ENCODE measurements around the gene HSPA6.
"Not testable (repeated sequence)": the region's sequence is repeated elsewhere in the genome, so short reads cannot be mapped to it uniquely, and the experiment has no call there.

HSPA6 gene

DNA sequence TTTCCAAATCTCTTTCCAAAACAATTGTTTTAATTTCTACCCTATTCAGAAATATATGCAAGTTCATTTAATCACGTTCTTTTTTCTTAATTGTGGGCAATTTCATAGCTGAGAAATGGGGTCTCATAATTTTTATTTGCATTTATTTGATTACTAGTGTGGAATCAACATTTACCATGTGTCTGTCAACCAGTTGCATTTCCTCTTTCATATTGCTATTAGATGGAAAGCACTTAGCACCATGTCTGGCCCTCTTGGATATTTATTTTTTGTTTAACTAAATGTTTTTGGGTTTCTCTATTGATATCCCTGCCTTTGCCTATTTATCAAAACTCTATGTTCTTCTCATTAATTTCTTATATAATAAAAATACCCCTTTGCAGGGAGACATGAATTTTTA, 39.2 kb downstream of the HSPA6 start:
- not testable (repeated sequence) for DNase-seq

DNA sequence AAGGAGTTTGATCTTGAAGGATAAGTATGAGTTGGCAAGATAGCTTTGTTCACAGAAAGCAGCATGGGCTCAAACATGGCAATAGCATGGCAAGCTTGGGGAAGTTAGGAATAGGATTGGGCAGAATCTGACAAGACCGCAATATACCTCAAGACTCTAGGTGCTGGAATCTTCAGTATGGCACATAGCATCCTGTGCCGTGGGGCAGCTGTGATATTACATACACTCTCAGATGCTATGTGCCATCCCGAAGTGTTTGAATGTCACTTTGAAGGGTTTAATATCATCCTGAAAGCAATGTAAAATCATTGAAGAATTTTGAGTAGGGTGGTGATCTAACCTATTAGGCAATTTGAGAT, 42.2 kb downstream of the HSPA6 start:
- not testable (repeated sequence) for DNase-seq

DNA sequence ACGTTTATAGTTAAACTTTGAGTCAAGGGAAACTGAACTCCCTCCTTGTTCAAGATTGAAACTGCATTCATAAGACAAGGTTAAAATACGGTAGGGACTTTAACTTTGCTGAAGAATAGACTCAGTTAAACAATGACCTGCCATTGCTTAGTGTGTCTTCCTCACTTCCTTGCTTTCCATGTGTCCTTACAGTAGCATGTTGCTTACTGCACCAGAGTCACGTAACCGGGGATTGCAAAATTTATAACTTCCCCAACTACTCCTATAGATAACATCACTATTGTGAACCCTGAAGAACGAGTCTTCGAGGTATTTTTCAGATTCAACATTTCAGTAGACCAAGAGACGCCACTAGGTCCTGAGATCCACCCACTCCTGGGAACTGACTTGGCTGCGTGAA, 47.4 kb downstream of the HSPA6 start:
- DNase-seq = not testable (repeated sequence)
